MV-4-11 (cell line): Measurements from ENCODE around the gene CIAO1.

ENCODE experiments used
- DNase-seq: peaks from one replicate; lab custom pipeline; 2025; lab: John Stamatoyannopoulos, UW

The CIAO1 gene

DNA sequence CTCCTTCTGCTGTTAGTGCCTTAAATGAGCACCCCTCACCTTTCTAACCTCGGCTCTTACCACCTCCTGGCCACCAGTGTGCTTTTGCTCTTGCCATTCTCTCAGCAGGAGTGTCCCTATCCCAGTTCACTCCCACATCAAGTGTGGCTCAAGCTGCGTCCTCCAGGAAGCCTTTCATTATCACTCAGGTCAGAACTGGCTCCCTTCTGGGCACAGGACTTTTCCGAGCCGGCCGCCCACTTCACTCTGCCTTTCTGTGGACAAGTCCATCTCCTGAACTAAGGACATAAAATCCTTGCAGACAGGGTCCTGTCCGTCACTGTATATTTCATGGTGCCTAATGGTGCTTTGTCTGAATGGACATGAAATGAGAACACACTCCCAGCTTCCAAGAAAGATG lies 15.8 kb upstream of the CIAO1 start:
- no peak for DNase-seq

DNA sequence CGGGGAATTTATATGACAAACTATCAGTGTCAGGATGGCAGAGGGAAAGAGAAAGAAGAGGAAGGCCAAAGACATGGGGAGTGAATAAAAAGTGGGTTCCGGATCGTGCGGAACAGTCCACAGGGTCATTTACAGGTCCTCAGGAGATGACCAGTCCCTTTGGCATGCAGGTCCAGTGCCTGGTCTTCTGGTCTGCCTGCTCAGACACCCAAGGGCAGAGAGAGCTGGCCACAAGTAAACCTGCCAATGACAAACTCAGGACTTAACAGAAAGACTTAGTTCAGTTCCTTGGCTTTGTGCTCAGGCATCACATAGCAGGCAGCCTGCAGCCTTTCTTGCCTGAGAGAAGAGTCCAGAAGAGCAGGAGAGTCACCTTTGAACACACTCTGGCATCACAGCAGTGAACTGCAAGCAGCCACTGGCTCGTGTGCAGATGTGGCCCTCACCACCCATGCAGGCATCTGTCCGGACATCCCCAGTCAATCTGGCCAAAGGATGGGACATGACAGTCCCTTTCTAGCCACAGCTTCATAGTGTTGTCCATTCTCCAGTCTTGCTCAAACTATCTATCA lies 14.2 kb upstream of the CIAO1 start:
- DNase-seq = peak; percentile 64

DNA sequence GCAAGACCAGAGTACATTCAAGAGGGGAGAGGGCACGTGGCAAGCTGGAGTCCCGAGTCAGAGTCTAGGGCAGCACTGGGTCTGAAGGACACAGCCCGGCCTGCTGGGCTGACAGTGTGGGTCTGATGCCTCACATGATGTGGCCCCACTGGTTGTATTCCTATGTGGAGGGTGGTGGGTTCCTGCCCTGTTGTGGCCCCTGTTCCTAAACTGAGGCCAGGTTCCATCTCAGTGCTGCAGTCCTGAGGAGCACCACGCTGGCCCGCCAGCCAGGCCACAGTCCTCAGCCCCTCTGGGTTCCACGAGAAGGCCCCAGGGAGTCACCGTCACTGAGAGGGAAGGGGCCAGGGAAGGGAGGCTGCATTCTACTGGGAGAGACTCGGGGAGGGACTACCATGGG lies 13.5 kb upstream of the CIAO1 start:
- no peak for DNase-seq

DNA sequence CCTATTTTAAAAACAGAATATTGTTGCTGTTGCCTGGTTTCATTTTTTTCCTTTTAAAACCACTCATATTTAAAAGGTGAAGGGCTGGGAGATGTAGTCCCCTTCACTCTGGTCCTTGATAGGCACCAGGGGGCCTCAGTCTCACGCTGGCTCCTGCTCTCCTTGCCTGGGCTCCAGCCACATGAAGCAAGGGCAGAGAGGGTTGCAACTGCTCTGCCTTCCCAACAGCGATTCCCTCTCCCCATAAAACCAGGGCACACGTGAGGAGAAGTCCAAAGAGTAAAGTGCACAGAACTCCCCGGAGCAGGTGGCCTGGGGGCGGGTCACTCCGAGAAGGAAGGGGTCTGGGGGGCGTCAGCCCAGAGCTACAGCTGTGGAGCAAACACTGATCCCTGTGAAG lies 13.0 kb upstream of the CIAO1 start:
- DNase-seq = no peak

DNA sequence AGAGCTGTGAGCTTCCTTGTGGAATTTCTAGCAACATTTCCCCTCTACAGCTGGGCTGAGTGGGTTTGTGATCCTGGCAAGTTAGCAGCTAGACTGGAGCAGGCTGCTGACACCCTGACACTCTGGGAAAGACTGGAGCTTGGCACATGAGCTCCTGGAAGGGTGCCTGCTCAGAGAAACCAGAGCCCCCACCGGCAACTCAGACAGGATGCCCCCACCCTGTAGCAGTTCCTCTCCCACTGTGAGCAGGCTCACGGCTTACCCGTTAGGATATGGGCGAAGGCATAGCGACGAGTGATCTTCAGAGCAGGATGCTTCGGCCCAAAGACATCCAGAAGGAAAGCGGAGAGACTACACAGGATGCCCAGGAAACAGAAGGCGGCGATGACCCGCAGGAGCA lies 11.5 kb upstream of the CIAO1 start:
- no peak for DNase-seq

DNA sequence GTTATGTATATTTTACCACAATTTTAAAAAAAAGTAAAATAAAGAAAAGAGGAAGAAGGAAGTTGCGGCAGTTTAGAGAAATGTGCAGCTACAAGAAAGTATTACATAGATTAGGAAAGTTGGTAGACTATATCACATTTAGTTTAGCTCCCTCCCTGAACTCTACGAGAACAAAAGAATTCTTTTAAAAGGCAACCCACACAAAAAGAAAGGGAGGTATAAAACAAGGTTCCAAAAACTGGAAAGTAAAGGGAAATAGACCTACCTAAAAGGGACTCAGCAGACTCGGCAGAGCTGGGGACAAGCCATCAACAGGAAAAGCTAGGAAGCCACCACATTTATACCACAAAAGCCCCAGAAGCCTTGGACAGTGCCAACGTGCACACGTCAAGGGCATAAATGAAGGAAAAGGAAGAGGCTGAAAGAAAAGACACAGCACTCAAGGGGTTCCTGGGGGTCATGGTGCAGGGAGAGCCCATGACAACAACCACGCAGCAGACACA lies 9.4 kb upstream of the CIAO1 start:
- DNase-seq = peak; percentile 81

DNA sequence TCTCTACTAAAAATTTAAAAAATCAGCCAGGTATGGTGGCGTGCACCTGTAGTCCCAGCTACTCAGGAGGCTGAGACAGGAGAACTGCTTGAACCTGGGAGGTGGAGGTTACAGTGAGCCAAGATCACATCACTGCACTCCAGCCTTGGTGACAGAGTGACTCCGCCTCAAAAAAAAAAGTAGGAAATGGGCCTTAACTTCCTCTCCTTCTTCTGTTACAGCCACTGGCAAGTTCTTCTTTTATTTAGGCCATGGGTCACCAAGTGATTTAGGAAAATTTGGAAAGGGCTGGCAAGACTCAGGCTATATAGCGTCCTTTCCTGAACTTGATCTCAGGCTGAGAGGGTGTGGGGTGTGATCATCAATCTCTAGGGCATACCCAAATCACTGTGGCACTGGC lies 8.3 kb upstream of the CIAO1 start:
- peak; percentile 76 for DNase-seq

DNA sequence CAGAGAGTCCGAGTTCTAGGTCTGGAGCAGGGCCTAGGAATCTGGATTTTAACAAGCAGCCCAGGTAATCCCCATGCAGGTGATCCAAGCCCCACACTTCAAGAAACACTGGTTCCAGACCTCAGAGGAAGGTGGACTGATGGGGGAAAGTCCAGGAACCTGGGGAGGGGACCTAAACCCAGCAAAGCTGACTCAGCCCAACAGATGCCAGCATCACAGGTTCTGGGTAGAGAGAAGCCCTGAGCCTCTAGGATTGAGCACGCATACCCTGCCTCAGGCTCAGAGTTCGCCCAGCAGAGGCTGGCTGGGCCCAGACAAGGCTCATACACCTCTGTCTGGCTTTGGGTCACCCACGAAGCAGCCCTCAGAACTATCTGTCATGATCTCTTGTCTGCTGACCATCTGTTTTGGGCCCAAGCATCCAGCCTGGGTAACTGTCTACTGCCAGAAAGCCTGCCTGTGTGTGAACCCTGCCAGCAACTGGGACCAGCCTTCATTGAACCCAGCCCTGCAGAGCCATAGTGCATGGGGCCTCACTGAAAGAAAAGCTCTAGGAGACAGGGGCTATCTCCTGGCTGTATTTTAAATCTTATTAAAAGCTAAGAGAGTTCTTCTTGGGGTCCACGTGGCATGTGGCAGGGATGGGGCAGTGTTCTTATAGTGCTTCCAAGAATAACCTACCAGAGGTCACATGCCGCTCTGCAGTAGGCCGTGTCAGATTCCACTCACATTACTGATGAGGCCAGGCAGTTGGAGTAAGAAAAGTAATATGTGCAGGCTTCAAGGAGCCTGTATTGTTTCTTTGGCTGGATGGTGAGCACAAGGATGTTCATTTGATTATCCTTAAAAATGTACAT lies 7.6 kb upstream of the CIAO1 start:
- no peak for DNase-seq

DNA sequence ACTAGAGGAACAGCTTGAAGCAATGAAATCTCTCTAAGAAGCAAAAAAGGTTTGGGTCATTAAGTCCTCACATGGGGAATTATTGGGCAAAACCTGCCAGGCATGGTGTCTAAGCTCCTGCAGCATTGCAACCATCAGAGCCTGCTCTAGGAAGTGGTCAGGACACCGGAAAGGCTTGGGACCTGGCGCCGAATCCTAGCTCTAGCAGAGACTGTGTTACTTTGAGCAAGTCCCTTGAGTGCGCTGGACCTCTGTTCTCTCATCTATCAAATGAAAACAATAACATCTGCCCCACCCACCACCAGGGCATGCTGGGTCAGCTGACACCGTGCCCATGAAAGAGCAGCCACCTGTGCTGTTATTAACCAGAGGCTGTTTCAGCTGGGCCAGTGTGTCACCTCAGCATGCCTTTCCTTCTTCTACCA lies 6.5 kb upstream of the CIAO1 start:
- no peak for DNase-seq

DNA sequence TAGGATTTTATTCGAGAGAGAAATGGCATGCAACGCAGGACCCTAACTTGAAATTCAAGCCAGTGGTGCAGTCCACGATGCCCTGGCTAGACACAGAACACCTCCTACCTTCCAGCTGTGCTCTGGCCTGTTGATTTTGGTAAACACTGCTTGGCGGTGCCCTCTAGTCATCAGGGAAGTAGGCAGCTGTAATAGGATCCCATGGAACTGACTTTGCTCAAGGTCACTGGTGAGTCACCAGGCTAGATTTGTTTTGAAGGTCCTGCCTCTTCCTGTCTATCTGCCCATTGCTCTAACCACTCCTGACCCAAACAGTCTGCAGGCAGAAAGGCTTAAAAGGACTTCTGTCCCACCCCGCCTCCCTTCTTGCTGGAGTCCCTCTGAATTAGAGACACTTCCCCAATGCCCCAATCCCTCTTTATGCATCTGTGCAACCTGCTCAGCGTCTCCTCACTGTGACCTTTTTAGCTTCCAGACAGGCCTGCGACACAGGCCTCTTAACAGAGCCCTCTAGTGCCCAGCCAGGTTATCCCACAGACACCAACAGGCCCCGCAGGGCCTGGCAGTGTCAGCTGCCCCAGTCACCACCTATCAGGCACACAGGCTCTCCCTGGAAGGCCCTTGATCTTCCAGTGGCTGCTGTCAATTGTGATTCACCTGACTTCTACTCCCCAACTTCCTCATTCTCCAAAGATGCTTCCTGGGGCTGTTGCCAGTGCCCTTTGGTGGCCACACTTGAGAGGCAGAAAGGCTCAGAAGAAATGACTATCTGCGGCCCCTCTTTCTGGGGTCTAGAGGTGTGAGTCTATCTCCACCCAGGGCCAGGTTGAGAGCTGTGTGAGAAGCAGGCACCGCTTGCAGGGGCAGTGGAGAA lies 5.4 kb upstream of the CIAO1 start:
- peak; percentile 88 for DNase-seq

DNA sequence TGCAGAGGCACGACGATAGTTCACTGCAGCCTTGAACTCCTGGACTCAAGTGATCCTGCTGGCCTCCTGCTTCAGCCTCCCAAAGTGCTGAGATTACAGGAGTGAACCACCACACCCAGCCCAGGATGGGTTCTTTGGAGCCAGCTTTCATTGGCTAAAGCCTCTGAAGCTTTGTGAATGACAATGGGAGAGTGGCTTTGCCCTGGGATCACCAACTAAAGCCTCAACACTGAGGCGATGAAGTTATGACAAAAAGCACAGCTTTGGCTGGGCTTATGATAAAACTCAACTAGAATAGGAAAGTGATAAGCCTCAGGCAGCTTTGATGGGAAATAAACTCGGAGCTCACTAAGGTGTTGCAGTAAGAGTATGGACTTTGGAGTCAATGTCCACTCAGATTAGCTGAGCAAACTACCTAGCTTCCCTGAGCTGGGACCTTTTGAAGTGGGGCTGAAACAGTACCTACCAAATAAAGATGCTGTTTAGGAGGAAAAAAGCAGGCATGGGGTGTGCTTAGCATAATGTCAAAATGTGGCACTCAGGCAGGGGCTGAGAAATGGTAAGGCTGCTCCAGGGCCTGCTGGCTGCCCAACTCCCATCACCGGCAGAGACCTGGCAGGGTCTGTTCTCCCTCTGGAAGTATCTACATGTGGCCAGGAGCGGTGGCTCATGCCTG lies 4.6 kb upstream of the CIAO1 start:
- no peak for DNase-seq

DNA sequence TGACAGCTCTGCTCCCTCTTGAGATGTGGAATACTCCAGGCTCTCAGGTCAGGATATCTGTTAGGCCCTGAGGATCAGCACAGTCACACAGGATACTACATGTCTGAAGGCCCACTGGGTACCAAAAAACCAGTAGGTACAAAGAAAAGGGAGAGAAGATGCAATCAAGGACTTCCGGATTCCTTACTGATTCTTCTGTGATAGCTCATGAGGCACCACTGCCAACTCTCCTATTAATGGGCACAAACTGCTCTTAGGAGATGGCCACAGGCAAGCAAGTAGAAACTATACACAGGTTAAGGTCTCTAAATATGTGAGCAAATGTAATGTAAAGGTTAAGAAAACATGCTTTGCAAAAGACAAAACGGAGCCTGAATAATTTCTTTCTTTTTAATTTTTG lies 3.7 kb upstream of the CIAO1 start:
- no peak for DNase-seq

DNA sequence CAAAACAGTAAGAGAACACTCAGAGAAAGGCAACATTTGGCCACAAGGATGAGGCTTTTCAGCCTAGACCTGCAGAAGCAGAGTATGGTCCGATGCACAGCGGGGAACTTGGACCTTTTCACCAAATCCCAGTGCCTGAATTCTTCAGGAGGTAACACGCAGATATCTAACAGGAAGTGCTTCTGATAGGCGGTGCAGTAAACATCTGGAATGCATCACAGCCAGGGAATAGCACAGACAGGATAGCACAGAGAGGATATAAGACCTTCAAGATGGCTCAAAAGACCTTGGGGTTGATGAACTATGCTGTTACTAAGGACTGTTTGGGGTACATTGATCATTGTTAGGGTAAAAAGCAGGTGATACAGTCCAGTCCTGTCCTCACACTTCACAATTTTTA lies 1.9 kb upstream of the CIAO1 start:
- no peak for DNase-seq

DNA sequence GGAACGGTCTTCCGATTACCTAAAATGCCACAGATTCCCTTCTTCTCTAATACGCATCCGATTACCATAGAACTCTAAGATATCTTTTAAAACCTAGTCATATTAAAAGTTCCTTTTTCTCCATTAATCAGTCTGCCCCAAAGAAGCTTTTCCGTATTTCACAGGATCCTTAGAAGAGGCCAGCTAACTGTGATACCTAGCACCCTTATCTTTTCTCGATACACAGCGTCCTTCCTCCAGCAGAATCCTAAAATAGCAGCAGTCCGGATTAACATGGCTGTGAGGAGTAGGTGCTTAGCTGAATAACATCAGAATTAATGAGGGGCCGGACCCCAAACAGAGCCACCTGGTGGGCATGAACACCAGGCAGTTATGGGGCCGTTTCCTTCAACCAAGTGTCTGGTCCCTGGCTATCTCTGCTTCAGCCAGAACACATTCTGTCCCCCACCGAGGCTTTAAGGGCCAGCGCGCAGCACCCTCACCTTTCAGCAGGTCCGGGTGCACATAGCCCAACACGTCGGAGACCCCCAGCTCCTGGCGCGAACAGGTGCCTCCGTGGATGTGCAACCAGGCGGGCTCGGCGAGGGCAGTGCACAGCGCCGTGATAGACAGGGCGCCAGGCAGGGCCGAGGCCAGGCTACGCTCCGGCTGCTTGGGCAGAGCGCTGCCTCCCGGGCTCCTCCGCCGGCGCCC lies 1.2 kb upstream of the CIAO1 start:
- peak; percentile 29 for DNase-seq

DNA sequence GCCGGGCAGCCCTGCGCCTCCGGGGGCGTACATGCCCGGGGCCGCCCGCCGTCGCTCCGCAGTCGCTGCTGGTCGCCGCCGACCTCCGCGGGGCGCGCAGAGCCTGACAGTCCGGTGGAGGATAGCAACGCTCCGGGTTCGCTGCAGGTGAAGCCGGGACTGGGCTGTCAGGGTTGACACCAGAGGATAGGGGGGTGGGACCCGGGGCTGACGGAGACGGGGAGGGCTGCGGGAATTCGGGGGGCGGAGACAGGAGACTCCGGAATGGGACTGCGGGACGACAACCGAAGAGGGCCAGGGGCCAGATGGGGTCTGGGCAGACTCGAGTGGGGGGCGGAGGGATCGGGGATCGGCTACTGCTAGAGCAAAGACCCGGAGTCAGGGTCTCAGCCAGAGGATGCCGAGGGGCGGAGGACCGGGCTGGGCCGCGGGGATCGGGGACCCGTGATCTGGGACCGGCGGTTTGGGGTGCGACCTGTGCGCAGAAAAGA lies 631 bp upstream of the CIAO1 start:
- DNase-seq = no peak

DNA sequence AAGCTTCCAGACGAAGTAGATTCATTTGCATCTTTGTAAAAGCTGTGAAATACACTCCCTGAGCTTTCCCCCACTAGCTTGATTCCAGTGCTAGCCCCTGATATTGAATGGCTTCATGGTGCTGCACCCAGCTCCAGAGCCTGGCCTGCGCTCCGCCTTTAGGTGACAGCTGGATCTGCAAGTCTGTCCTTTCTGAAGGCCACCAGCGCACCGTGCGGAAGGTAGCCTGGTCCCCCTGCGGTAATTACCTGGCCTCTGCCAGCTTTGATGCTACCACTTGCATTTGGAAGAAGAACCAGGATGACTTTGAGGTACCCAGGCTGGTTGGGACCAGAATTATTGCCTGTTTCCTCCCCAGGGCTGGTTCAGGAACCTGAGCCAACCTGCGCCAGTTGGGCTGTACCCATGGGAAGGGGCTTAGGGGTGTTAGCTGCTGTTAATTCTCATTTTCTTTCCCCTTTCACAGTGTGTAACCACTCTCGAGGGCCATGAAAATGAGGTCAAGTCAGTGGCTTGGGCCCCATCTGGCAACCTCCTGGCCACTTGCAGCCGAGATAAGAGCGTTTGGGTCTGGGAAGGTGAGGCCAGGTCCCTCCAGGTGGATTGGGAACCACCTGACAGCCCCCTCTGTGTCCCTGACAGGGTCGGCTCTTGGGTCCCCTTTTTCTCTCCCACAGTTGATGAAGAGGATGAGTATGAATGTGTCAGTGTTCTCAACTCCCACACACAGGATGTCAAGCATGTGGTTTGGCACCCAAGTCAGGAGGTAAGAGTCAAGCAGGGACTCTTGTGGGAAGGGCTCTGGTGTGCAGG lies 1.3 kb downstream of the CIAO1 start:
- DNase-seq = peak; percentile 55

DNA sequence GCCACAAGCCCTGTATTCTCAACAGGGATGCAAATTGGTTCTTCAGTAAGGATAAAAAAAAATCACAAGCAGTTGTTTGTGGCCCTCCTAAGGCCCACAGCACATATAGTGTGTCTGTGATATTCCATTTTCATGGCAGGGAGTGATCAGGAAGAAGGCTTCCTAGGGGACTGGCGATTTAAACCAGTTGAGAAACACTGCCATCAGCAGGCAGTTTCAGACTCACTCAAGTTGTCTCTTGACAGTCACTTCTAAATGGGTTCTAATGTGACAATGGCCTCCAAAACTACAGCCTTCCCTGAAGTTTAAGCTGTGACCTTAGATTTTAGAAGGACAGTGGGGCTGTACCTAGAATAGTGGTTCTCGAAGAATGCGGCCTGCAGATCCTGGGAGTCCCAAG lies 6.0 kb downstream of the CIAO1 start:
- DNase-seq = peak; percentile 10

DNA sequence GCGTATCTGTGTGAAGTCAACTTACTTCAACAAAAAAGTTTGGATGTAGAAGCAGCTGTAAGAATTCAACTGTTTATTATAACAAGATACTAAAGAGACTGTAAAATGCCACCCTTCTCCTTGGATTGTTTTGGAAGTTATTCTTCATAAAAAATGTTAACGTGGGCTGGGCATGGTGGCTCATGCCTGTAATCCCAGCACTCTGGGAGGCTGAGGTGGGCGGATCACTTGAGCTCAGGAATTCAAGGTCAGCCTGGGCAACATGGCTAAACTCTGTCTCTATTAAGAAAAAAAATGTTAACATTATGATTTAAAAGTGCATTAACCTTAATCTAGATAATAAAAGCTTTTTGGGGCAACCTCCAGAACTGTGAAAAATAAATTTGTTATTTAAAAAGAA lies 7.7 kb downstream of the CIAO1 start:
- DNase-seq = no peak

DNA sequence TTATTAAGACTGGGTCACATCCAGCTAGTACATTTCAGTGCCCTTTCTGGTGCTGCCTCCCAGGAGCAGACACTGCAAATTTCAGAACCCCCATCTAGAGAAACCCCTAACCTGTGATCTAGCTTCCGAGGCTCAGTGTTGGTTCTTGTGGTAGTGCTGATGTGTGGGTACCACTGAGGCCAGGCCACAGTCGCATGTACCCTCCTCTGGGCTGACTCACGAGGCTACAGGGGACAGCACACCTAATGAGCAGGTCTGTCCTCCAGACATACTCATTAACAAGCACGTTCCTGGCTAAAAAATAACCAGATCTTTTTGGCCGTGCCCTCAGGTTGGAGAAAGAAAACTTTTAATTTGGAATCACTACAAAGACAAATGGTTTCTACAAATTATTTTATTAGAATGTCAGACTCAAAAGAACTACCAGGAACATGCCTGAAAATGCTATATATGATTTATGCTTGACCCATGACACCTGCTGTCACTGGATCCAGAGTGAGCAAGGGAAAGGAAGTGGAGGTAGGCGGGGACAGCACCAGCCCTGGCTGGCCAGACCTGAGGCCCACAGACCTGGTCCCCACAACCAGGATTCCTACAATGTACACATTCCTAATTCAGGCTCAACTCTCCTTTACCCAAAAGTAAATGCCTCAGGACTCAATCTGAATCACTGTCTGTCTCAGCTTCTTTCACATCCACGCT lies 8.5 kb downstream of the CIAO1 start:
- no peak for DNase-seq
